ENCODE results near the gene MICAL2. TPM values are rescaled to one million over a fixed set of nuclear protein-coding genes. Genes with fewer than 3 reads are reported as not detected.

The MICAL2 gene
- total and polyA plus RNA-seq, 12 donors: 8.4 to 80.5 (median 34.1) TPM

- H3K4me1 ChIP-seq (replicated peaks in 1 of 2): no peaks in the 10 kb centered on the region
- no peak for DNase-seq
- no peaks in the 10 kb centered on the region for H3K9me3 ChIP-seq (replicated peaks in 1 of 3)
- peak overlapping the region in 1 of 5 donors; percentile 43 for H3K27ac ChIP-seq
- no peak overlapping the region for H3K4me3 ChIP-seq
- no peak for TF ChIP-seq POLR2A (IDR thresholded peaks at IDR 0.05)
- TF ChIP-seq, protein P1, sequence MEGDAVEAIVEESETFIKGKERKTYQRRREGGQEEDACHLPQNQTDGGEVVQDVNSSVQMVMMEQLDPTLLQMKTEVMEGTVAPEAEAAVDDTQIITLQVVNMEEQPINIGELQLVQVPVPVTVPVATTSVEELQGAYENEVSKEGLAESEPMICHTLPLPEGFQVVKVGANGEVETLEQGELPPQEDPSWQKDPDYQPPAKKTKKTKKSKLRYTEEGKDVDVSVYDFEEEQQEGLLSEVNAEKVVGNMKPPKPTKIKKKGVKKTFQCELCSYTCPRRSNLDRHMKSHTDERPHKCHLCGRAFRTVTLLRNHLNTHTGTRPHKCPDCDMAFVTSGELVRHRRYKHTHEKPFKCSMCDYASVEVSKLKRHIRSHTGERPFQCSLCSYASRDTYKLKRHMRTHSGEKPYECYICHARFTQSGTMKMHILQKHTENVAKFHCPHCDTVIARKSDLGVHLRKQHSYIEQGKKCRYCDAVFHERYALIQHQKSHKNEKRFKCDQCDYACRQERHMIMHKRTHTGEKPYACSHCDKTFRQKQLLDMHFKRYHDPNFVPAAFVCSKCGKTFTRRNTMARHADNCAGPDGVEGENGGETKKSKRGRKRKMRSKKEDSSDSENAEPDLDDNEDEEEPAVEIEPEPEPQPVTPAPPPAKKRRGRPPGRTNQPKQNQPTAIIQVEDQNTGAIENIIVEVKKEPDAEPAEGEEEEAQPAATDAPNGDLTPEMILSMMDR (IDR thresholded peaks at IDR 0.05): no peak
- intact Hi-C loops (cut with DNase I): no loop called here
- 87 to 96% (median 94%) methylated on average over 4 of the region's 4 CpGs for WGBS, 4 donors
- no peaks in the 10 kb centered on the region for H3K27me3 ChIP-seq
- H3K36me3 ChIP-seq (replicated peaks in 1 of 2): no peaks in the 10 kb centered on the region
These were observed 66.0 kb downstream of the MICAL2 start for GRCh38 chr11:12176410-12176809.

- H3K4me1 ChIP-seq (replicated peaks in 1 of 2): no peaks in the 10 kb centered on the region
- no peak overlapping the region for H3K4me3 ChIP-seq
- H3K27ac ChIP-seq: peak overlapping the region in 2 of 5 donors; percentile 17 to 40
- intact Hi-C loops (cut with DNase I): no loop called here
- H3K36me3 ChIP-seq (replicated peaks in 1 of 2): no peaks in the 10 kb centered on the region
- no peaks in the 10 kb centered on the region for H3K9me3 ChIP-seq (replicated peaks in 1 of 3)
- no peak for TF ChIP-seq POLR2A (IDR thresholded peaks at IDR 0.05)
- TF ChIP-seq, protein P1 (IDR thresholded peaks at IDR 0.05): no peak
- no peaks in the 10 kb centered on the region for H3K27me3 ChIP-seq
- 50 to 61% (median 60%) methylated on average over 3 of the region's 3 CpGs for WGBS, 4 donors
- DNase-seq: peak in 1 of 7 donors; percentile 31
These were observed 67.4 kb downstream of the MICAL2 start for GRCh38 chr11:12177739-12178338.

- TF ChIP-seq, protein P1 (IDR thresholded peaks at IDR 0.05): no peak
- TF ChIP-seq POLR2A (IDR thresholded peaks at IDR 0.05): no peak
- Histone ChIP-seq H3K4me3 (no peak overlapping the region), H3K9me3 (replicated peaks in 1 of 3) (no peaks in the 10 kb centered on the region), H3K36me3 (replicated peaks in 1 of 2) (no peaks in the 10 kb centered on the region), H3K4me1 (replicated peaks in 1 of 2) (no peaks in the 10 kb centered on the region), H3K27ac (peak overlapping the region in 1 of 5 donors; percentile 24), H3K27me3 (no peaks in the 10 kb centered on the region)
- no peak for DNase-seq
- 82 to 93% (median 89%) methylated on average over 5 of the region's 5 CpGs for WGBS, 4 donors
- intact Hi-C loops (cut with DNase I): no loop called here
These were observed 68.6 kb downstream of the MICAL2 start for GRCh38 chr11:12179019-12179418.

DNA sequence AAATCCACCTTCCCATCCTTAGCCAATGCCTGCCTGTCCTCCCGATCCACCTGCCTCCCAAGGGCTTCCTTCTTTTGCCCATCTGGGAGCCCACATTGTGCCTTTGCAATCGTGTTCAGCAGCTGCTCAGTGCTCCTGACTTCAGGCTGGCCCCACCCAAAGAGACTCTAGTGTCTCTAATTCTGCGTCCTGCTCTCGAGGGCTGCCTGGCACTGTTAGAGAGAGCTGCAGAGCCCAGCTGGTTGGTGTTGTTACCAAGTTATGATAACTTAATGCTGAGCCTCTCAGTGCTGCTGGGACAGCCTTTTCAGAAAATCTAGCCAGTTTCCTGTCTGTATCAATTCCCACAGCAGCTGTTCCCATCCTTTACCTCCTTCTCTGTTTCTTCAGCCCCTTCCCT, 69.1 kb downstream of the MICAL2 start:
- no peaks in the 10 kb centered on the region for H3K4me1 ChIP-seq (replicated peaks in 1 of 2)
- intact Hi-C loops (cut with DNase I): no loop called here
- H3K27ac ChIP-seq: peak overlapping the region in 1 of 5 donors; percentile 24
- TF ChIP-seq POLR2A (IDR thresholded peaks at IDR 0.05): no peak
- TF ChIP-seq, protein P1 (IDR thresholded peaks at IDR 0.05): no peak
- WGBS, 4 donors: 68 to 72% (median 71%) methylated on average over 4 of the region's 4 CpGs
- H3K27me3 ChIP-seq: no peaks in the 10 kb centered on the region
- no peak overlapping the region for H3K4me3 ChIP-seq
- H3K36me3 ChIP-seq (replicated peaks in 1 of 2): no peaks in the 10 kb centered on the region
- DNase-seq: no peak
- H3K9me3 ChIP-seq (replicated peaks in 1 of 3): no peaks in the 10 kb centered on the region
